ENCODE data around the gene PTPRG.

GRCh38 chr3:61628636-61629035 lies 67.3 kb downstream of the PTPRG start:
- TF ChIP-seq CTCF (IDR thresholded peaks at IDR 0.05; ENCODE audit: low read depth, low read length, poor library complexity, severe bottlenecking) (no peak), EZH2phosphoT487 (IDR thresholded peaks at IDR 0.05; ENCODE audit: borderline replicate concordance, low read length) (no peak)

All from DOHH2 (cell line).